Astrocyte of the cerebellum (primary cell): ENCODE measurements around the gene ARHGAP30.
"Not testable (repeated sequence)": the region's sequence is repeated elsewhere in the genome, so short reads cannot be mapped to it uniquely, and the experiment has no call there.

ENCODE experiments used
- DNase-seq: peaks from one replicate; pipeline ENCODE4 v3.0.0-alpha.2; 2011; ENCODE audit warnings: low read depth
- H3K4me3 ChIP-seq: 2 replicates; pipeline ENCODE4 v1.5.1; 2011; ENCODE audit warnings: mild to moderate bottlenecking, low read depth, low read length, moderate library complexity
- CTCF ChIP-seq: IDR thresholded peaks from 2 replicates; pipeline ENCODE4 v1.5.1; 2012; ENCODE audit warnings: low read length, low read depth, moderate library complexity, mild to moderate bottlenecking; ENCODE audit errors: missing control alignments
- in situ Hi-C: cut with HindIII; loops from 2 replicates; pipeline ENCODE4 v1.10.0; 2017; ENCODE audit warnings: low sequenced_read_pairs

The ARHGAP30 gene

GRCh38 chr1:161071886-161072371 is 2.2 kb upstream of the ARHGAP30 start:
- in situ Hi-C loops: no loop called here
- DNase-seq: peak; percentile 13
- no peak overlapping the region for H3K4me3 ChIP-seq
- TF ChIP-seq CTCF: peak; percentile 47

GRCh38 chr1:161070761-161071160 is 1.1 kb upstream of the ARHGAP30 start:
- in situ Hi-C loops: no loop called here
- TF ChIP-seq CTCF: no peak
- DNase-seq: no peak
- no peak overlapping the region for H3K4me3 ChIP-seq

GRCh38 chr1:161069241-161069640 is 450 bp downstream of the ARHGAP30 start:
- no peak for TF ChIP-seq CTCF
- in situ Hi-C loops: no loop called here
- no peak for DNase-seq

GRCh38 chr1:161068306-161069234 is 1.1 kb downstream of the ARHGAP30 start:
- H3K4me3 ChIP-seq: no peak overlapping the region
- no peak for TF ChIP-seq CTCF
- in situ Hi-C loops: no loop called here
- no peak for DNase-seq

More at GRCh38 chr1:161069241-161069640, 450 bp downstream of the ARHGAP30 start:
- no peak overlapping the region for H3K4me3 ChIP-seq

GRCh38 chr1:161066694-161067093 is 3.0 kb downstream of the ARHGAP30 start:
- in situ Hi-C loops: no loop called here

GRCh38 chr1:161065681-161066080 is 4.0 kb downstream of the ARHGAP30 start:
- DNase-seq, in situ Hi-C loops, H3K4me3 ChIP-seq: not testable (repeated sequence)

More at GRCh38 chr1:161066694-161067093, 3.0 kb downstream of the ARHGAP30 start:
- DNase-seq: no peak
- no peak for TF ChIP-seq CTCF
- H3K4me3 ChIP-seq: no peak overlapping the region

- H3K4me3 ChIP-seq, in situ Hi-C loops, DNase-seq: not testable (repeated sequence)
Observed at GRCh38 chr1:161063936-161064335, 5.8 kb downstream of the ARHGAP30 start.
